Ovary (tissue), 10 donors: ENCODE data around the gene YTHDF1. TPM values are rescaled to one million over a fixed set of nuclear protein-coding genes. Genes with fewer than 3 reads are reported as not detected.

Experiments
- DNase-seq, 5 donors: peaks; one replicate each; pipeline ENCODE4 v3.0.0-alpha.2; 2019 to 2020
- H3K27ac ChIP-seq, 2 donors: fragments of 200-600 bp; one replicate each; pipeline versions ENCODE4 v1.5.1 to v1.8.0; 2019 to 2022
- H3K27me3 ChIP-seq: fragments of 200-600 bp; one replicate; pipeline ENCODE4 v1.8.0; 2022
- H3K36me3 ChIP-seq: fragments of 200-600 bp; sonication (generic); one replicate; pipeline ENCODE4 v1.5.1; 2019
- H3K4me1 ChIP-seq: one replicate; pipeline ENCODE4 v1.8.1; 2013; ENCODE audit warnings: mild to moderate bottlenecking, moderate library complexity; ENCODE audit not compliant: insufficient read depth
- H3K4me3 ChIP-seq: fragments of 200-600 bp; sonication (generic); one replicate; pipeline ENCODE4 v1.5.1; 2017
- H3K9me3 ChIP-seq, 2 donors: fragments of 200-600 bp in 1 of 2; sonication (generic) in 1 of 2; one replicate each; pipeline versions ENCODE4 v1.5.1 to v1.8.1; 2013 to 2019; ENCODE audit warnings: mild to moderate bottlenecking in 1 of 2, moderate library complexity in 1 of 2
- CTCF ChIP-seq, 3 donors: fragments of 450-650 bp in 2 of 3; fragments of 200-600 bp in 1 of 3; IDR thresholded peaks; one replicate each; pipeline versions ENCODE4 v1.5.1 to v1.8.0; 2016 to 2022; ENCODE audit warnings: antibody characterized with exemption in 3 of 3, mild to moderate bottlenecking in 1 of 3
- EP300 ChIP-seq: sonication (generic); formaldehyde crosslinking; IDR thresholded peaks from one replicate; pipeline ENCODE4 v1.6.1; 2017; ENCODE audit warnings: antibody characterized with exemption
- POLR2A ChIP-seq: fragments of 450-650 bp; IDR thresholded peaks from one replicate; pipeline ENCODE4 v1.6.1; 2017; ENCODE audit warnings: antibody characterized with exemption, mild to moderate bottlenecking, moderate library complexity
- WGBS, 3 donors: extraction: QIAGEN DNeasy Blood & Tissue Kit in 1 of 3; methylation state at CpG; one replicate each; pipeline versions ENCODE4 v1.1.5 to v1.1.7; 2013 to 2017; 5-methylcytosine and 5-hydroxymethylcytosine counted together
- intact Hi-C, 4 donors: fragments of 100-400 bp; cut with DNase I; formaldehyde crosslinking; loops; one replicate each; pipeline versions ENCODE4 v1.11.0 to v1.15.1; 2022 to 2023
- long read RNA-seq, 3 donors: library from polyadenylated mRNA in 2 of 3; unstranded in 2 of 3; transcript quantifications; one replicate each; pipeline ENCODE4 v2.0.0 and lab custom pipeline, GENCODE V29; 2021 to 2026
- polyA plus RNA-seq, 2 donors: library from polyadenylated mRNA; stranded (reverse); fragments of 200-250 nt in 1 of 2; fragments of 350-450 nt in 1 of 2; fragmentation: Illumina TruSeq in 1 of 2; extraction: RNeasy Lipid Tissue Mini Kit (QIAGEN cat#74804) in 1 of 2; gene quantifications; one replicate each; pipeline ENCODE4 v1.2.3, GENCODE V29; 2013 to 2014
- total RNA-seq, 7 donors: library from RNA; depleted of rRNA in 2 of 7; stranded (reverse); fragments of >200 nt in 2 of 7; fragmentation: NEBNext Ultra II Directional in 3 of 7; extraction: Animal tissue kit (Norgen Biotek cat#: 25700) in 3 of 7; gene quantifications; one replicate each; pipeline versions ENCODE4 v1.1.0 to v1.2.4, GENCODE V29; 2016 to 2023
- donor health status: DM: no; HTN: no; CAD: no; lungs with moderate emphysema.
- donor health status: DM: no; HTN: no; CAD: no.
- donor health status: Bipolar disorder and iron deficiency.
- donor health status: DM: yes; HTN: yes; CAD: no.
- donor health status: DM: no; HTN: no; CAD: no.
- donor health status: DM: yes; HTN: yes; CAD: no.

Gene YTHDF1
- total RNA-seq (10 to 100 TPM; 17.6 to 39.4 (median 35.0) TPM), polyA plus RNA-seq (10 to 100 TPM; 17.0 to 30.5 TPM)
- long read RNA-seq, donor 1, partial matches to known transcripts: 56 of 63 reads
- long read RNA-seq, donor 1, other reads (novel, unspliced or antisense): 4 of 63 reads
- long read RNA-seq, donor 2, transcript YTHDF1-202 (5 exons, 3,301 nt): major isoform, 7 of 30 reads
- long read RNA-seq, donor 2, transcript YTHDF1-201 (4 exons, 747 nt): major isoform, 7 of 30 reads
- long read RNA-seq, donor 2, partial matches to known transcripts: 16 of 30 reads
- long read RNA-seq, donor 2, other reads (novel, unspliced or antisense): 0 of 30 reads
- long read RNA-seq, donor 3, transcript YTHDF1-202 (5 exons, 3,301 nt): major isoform, 67 of 110 reads
- long read RNA-seq, donor 3, partial matches to known transcripts: 38 of 110 reads
- long read RNA-seq, donor 3, other reads (novel, unspliced or antisense): 5 of 110 reads

DNA sequence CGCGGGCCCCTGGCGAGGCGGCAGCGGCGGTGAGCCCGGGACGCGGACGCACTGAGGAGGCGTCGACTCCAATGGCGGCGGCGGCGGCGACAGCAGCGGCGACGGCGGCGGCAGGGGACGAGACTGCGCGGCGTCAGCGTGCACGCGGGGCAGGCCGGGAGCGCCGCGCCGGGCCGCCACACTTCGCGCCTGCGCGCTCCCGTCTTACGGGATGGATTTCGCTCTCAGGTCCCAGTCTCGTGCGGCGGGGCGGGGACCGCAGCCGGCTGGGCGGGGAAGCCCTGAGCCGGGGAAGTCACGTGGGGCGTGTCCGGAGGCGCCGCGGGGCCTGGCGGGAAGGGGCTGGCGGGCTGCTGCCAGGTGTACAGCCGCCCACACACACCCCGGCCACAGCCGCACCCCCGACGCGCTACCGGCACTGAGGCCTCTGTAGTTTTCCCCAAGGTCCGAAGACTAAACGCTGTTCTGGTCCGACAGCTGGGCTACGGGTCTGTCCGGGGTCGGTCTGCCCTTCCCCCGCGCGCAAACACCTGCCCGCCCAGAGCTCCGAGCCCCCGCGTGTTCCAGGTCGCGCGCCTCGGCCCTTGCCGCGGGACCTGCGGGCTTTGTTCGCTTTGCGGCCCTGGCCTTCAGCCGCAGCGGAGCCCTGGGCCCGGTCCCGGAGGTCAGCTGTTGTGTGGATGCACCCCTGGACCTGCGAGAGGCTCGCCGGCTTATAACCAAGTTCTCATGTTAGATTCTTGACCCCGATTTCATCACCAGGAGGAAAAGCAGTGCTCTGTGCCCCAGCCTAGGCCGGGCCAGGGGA is at the start of gene YTHDF1:
Gene YTHDF1 (minus strand): TSS at position 91 of the 808 bp plus-strand sequence. CDS start 239 bp downstream, outside the sequence.
- no peaks in the 10 kb centered on the region for H3K9me3 ChIP-seq
- H3K4me1 ChIP-seq: peaks cover 6% of the 10 kb centered on the region
- TF ChIP-seq EP300: peak; percentile 79
- TF ChIP-seq CTCF (IDR thresholded peaks at IDR 0.05): no peak
- peak; percentile 59 for TF ChIP-seq POLR2A
- no peaks in the 10 kb centered on the region for H3K27me3 ChIP-seq
- no peaks in the 10 kb centered on the region for H3K36me3 ChIP-seq
- peak; percentile 96 to 97 (median 96) for DNase-seq
- 0 to 2% (median 1%) methylated on average over 60 to 96 of the region's 96 CpGs for WGBS, 3 donors
- peak within 1 kb of the TSS; percentile 35 to 80 for H3K27ac ChIP-seq
- intact Hi-C loops: no loop called here
- H3K4me3 ChIP-seq: peak within 1 kb of the TSS; percentile 94

GRCh38 chr20:63264519-63264918 is 48.6 kb upstream of the YTHDF1 start:
- DNase-seq: no peak
- no peaks in the 10 kb centered on the region for H3K9me3 ChIP-seq
- intact Hi-C loops: no loop called here
- WGBS, 3 donors: 10 to 21% (median 14%) methylated on average over 14 of the region's 14 CpGs
- H3K27me3 ChIP-seq: no peaks in the 10 kb centered on the region
- no peak overlapping the region for H3K4me3 ChIP-seq
- H3K27ac ChIP-seq: no peak overlapping the region
- H3K36me3 ChIP-seq: no peaks in the 10 kb centered on the region
- H3K4me1 ChIP-seq: no peaks in the 10 kb centered on the region
- no peak for TF ChIP-seq POLR2A
- TF ChIP-seq EP300: no peak
- no peak for TF ChIP-seq CTCF (IDR thresholded peaks at IDR 0.05)

DNA sequence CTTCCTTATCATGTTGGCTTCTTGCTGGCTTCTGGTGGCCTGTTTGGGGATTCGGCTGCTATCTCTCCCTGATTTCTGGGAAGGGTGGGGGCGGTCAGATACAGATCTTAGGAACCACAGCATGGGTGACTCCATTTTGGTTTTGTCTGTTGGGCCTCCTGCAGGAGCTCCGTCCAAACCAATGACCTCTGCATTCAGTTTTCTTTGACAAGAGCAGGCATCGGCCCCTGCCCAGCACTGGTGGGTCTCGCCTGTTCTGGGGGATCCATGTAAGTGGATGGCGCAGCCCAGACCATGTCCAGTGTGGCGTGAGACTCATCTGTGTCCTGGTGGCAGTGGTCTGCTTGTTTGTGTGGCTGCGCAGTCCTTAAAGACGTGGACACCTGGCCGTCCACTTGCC is 48.1 kb upstream of the YTHDF1 start:
- Histone ChIP-seq H3K9me3 (no peaks in the 10 kb centered on the region), H3K27me3 (no peaks in the 10 kb centered on the region), H3K36me3 (no peaks in the 10 kb centered on the region), H3K4me3 (no peak overlapping the region), H3K4me1 (no peaks in the 10 kb centered on the region), H3K27ac (no peak overlapping the region)
- intact Hi-C loops: no loop called here
- DNase-seq: no peak
- 66 to 88% (median 69%) methylated on average over 10 of the region's 10 CpGs for WGBS, 3 donors
- TF ChIP-seq EP300 (no peak), POLR2A (no peak), CTCF (IDR thresholded peaks at IDR 0.05) (no peak)

DNA sequence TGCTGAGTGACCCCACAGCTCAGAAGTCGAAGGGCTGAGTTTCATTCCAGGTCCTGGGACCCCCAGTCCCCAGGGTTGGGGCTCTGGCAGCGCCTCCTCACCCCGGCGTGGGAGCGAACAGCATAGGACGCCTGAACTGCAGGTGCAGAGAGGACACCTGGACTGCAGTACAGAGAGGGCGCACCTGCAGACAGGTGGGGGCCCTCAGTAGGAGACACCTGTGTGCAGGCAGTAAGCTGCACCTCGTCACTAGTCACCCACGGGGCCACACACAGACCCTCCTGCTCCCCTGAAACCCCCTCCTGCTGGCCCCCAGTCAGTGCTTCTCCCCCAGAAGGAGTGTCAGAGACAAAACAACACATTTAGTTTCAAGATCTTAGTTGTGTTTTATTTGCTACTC is 46.9 kb upstream of the YTHDF1 start:
- Histone ChIP-seq H3K27me3 (no peaks in the 10 kb centered on the region), H3K27ac (no peak overlapping the region), H3K9me3 (no peaks in the 10 kb centered on the region), H3K4me1 (no peaks in the 10 kb centered on the region), H3K4me3 (no peak overlapping the region), H3K36me3 (no peaks in the 10 kb centered on the region)
- no peak for DNase-seq
- no peak for TF ChIP-seq CTCF (IDR thresholded peaks at IDR 0.05)
- no peak for TF ChIP-seq POLR2A
- TF ChIP-seq EP300: no peak
- 67 to 82% (median 82%) methylated on average over 9 of the region's 9 CpGs for WGBS, 3 donors
- intact Hi-C loops: no loop called here
